ENCODE results near the gene EIF4H. TPM values are rescaled to one million over a fixed set of nuclear protein-coding genes. Genes with fewer than 3 reads are reported as not detected.

EIF4H gene
- total RNA-seq, 1 experiment from 2014 or later: 384 TPM

DNA sequence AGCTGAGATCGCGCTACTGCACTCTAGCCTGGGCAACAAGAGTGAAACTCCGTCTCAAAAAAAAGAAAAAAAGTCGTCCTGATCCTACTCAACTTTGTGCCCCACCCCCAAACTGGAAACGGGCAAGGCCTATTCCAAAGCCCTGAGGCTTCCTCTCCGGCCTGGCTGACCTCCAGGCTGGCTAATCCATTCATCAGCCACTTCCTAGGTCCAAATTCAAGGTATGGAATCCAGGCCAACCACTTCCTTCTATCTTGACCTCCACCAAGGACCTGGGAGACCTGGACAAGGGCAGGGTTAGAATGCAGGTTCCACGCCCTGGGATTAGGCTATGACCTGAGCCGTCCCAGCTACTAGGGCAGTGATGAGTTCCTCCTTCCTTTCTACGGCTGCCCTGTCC, 20.4 kb upstream of the EIF4H start (continued):
- TF ChIP-seq SP1 (IDR thresholded peaks at IDR 0.05; ENCODE audit: low read depth): peak; percentile 16; the same call in 1 of the 2 replicates
- no peak for TF ChIP-seq POLR2A (IDR thresholded peaks at IDR 0.05; ENCODE audit: borderline replicate concordance, extremely low read depth, insufficient read depth, insufficient read length)

DNA sequence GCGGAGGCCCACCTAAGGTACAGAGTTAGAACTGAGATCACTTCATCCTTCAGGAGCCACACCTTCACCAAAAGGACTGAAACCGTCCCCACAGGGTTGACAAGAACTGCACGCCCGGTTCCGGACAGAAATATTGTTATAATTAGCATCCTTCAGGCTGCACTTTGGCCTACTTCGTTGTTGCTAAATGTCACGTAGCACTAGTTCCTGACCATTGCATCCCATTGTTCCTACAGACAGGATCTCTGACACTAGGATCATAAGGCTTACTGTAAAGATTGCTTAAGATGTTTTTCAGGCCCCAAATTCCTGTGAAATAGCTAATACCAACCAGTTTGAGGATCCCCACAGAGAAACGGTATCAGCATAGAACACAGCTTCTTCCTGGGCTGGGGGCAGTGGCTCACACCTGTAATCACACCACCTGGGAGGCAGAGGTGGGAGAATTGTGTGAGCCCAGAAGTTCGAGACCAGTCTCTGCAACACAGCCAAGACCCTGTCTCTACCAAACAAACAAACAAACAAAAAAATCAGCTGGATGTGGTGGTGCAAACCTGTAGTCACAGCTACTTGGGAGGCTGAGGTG, 18.3 kb upstream of the EIF4H start:
- POLR2A ChIA-PET: interaction anchor here (0.7 kb wide), 1 partner anchor 27 kb away, joined by 3 read pairs; no protein-coding TSS in a partner anchor
- CTCF ChIA-PET: no interaction called here

More for the DNA sequence above, 18.3 kb upstream of the EIF4H start:
- Histone ChIP-seq H3K4me3 (replicated peaks in 1 of 2; ENCODE audit: low read depth in 1 of 2, low read length in 2 of 2) (no peak overlapping the region), H3K4me1 (ENCODE audit: control insufficient read depth in 1 of 2, insufficient read depth in 2 of 2, low read length in 2 of 2) (peaks cover 7 to 8% of the 10 kb centered on the region in 2 experiments), H3K27me3 (ENCODE audit: insufficient read depth, low read length) (no peaks in the 10 kb centered on the region), H4K20me1 (ENCODE audit: insufficient read depth) (no peaks in the 10 kb centered on the region), H3K9ac (ENCODE audit: low read length) (no peak overlapping the region), H3K79me2 (ENCODE audit: insufficient read depth, low read length) (no peaks in the 10 kb centered on the region), H3K9me2 (ENCODE audit: insufficient read depth) (no peaks in the 10 kb centered on the region), H3K4me2 (ENCODE audit: low read length) (no peak overlapping the region), H3K9me3 (ENCODE audit: control insufficient read depth in 1 of 2, insufficient read depth in 1 of 2, low read depth in 1 of 2, low read length in 2 of 2) (no peaks in the 10 kb centered on the region), H2AFZ (ENCODE audit: low read depth, low read length, poor library complexity, severe bottlenecking) (no peak overlapping the region), H3K36me3 (ENCODE audit: control insufficient read depth in 1 of 2, insufficient read depth in 2 of 2, low read length in 2 of 2) (no peaks in the 10 kb centered on the region), H3K27ac (ENCODE audit: low read depth, low read length) (no peak overlapping the region)
- no peak for ATAC-seq
- TF ChIP-seq ZNF274 (IDR thresholded peaks at IDR 0.05; ENCODE audit: low read depth, low read length) (no peak), ATF3 (IDR thresholded peaks at IDR 0.05) (no peak), EZH2 (IDR thresholded peaks at IDR 0.05) (no peak), POLR2A (IDR thresholded peaks at IDR 0.05; ENCODE audit: borderline replicate concordance, extremely low read depth, insufficient read depth, insufficient read length) (no peak), CEBPB (IDR thresholded peaks at IDR 0.05; ENCODE audit: low read depth) (no peak), YY1 (IDR thresholded peaks at IDR 0.05; ENCODE audit: extremely low read depth, insufficient replicate concordance, low read depth, low read length) (no peak), SP1 (IDR thresholded peaks at IDR 0.05; ENCODE audit: low read depth) (no peak), EGR1 (IDR thresholded peaks at IDR 0.05; ENCODE audit: low read depth) (no peak), ZFX (IDR thresholded peaks at IDR 0.05) (no peak), CTCF (IDR thresholded peaks at IDR 0.05 in 2 of 3, conservative IDR thresholded peaks at IDR 0.05 in 1 of 3; ENCODE audit: borderline replicate concordance in 1 of 3, insufficient read depth in 1 of 3, low read depth in 2 of 3, low read length in 2 of 3) (no peak), RAD21 (IDR thresholded peaks at IDR 0.05; ENCODE audit: low read depth) (no peak), POLR2AphosphoS5 (IDR thresholded peaks at IDR 0.05; ENCODE audit: low read depth, low read length) (no peak)
- TF ChIP-seq, protein P1, sequence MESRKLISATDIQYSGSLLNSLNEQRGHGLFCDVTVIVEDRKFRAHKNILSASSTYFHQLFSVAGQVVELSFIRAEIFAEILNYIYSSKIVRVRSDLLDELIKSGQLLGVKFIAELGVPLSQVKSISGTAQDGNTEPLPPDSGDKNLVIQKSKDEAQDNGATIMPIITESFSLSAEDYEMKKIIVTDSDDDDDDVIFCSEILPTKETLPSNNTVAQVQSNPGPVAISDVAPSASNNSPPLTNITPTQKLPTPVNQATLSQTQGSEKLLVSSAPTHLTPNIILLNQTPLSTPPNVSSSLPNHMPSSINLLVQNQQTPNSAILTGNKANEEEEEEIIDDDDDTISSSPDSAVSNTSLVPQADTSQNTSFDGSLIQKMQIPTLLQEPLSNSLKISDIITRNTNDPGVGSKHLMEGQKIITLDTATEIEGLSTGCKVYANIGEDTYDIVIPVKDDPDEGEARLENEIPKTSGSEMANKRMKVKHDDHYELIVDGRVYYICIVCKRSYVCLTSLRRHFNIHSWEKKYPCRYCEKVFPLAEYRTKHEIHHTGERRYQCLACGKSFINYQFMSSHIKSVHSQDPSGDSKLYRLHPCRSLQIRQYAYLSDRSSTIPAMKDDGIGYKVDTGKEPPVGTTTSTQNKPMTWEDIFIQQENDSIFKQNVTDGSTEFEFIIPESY (IDR thresholded peaks at IDR 0.05; ENCODE audit: extremely low read depth, insufficient replicate concordance, low read length): no peak
- intact Hi-C loops (cut with micrococcal nuclease): no loop called here
- BruUV-seq (replicated peaks): no TSS peak
- DNase-seq (ENCODE audit: low read depth, low spot score): no peak
- RAD21 ChIA-PET (ENCODE audit: low non-redundant PET in 1 of 2, low total read pairs in 2 of 2, uncharacterized antibody in 2 of 2, unreplicated experiment in 2 of 2): interaction anchor here in 1 of 2 experiments (0.6 kb wide), 1 partner anchor 246 kb away, joined by 4 read pairs; no protein-coding TSS in a partner anchor

All from HCT116 (cell line).